GM19025 (cell line): ENCODE data around the gene USF1.
"Not testable (repeated sequence)": the region's sequence is repeated elsewhere in the genome, so short reads cannot be mapped to it uniquely, and the experiment has no call there.

Experiments
- ATAC-seq: cut with Tn5 transposase; IDR thresholded peaks from one replicate; pipeline ENCODE4 v1.9.1; 2021; ENCODE audit warnings: mild to moderate bottlenecking, low read depth, moderate library complexity; ENCODE audit not compliant: unreplicated experiment

USF1 gene

DNA sequence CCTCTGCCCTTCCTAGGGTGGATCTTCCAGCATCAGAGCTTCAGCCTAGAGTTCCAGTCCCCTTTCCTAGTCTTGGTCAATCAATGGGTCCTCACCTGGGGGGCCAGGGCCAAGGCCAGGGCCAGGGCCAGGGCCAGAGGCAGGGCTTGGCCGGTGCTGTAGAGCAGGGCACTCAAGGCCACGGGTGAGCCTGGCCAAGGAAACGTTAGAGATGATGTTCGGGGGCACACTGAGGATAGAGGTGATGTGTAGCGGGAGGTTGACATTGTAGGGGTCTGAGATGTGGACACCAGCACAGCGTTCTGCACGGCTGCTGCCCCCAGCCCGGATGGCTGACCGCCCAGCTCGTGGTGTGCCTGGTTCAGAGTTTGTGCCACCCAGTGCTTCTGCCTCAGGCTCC is 5.4 kb upstream of the USF1 start:
- ATAC-seq, result no peak

DNA sequence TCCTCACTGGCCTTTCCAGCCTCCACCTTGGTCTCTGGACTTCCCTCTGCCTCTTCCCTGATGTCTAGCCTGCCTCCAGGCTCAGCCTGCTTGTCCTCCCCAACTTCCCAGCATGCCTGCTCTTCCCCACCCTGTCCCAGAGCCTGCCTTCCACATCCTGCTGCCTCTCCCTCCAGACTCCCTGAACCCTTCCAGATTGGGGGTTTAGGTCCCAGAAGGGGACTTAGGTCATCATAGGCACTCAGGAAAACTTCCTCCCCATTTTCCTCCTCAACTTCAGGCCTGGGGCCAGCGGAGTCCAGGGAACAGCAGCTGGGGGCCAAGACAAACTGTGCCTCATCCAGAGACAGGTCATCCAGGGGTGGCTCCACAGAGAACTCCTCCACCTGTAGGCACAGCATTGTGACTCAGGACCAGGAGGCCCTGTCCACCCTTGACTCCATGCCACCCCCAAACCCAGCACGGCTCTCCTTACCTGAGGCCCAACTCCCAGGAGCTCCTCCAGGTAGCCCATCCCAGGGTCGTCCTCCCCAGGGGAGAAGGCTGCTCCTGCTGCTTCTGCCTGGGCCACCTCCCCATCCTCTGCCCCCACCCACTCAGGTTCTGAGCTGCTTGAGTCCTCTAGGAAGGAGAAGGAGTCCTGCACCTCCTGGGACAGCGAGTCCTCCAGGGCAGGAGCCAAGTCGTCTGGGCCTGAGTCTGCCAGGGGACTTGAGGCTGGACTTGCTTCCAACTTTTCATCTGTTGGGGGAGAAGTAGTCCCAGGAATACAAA is 3.4 kb upstream of the USF1 start:
- ATAC-seq, result no peak

DNA sequence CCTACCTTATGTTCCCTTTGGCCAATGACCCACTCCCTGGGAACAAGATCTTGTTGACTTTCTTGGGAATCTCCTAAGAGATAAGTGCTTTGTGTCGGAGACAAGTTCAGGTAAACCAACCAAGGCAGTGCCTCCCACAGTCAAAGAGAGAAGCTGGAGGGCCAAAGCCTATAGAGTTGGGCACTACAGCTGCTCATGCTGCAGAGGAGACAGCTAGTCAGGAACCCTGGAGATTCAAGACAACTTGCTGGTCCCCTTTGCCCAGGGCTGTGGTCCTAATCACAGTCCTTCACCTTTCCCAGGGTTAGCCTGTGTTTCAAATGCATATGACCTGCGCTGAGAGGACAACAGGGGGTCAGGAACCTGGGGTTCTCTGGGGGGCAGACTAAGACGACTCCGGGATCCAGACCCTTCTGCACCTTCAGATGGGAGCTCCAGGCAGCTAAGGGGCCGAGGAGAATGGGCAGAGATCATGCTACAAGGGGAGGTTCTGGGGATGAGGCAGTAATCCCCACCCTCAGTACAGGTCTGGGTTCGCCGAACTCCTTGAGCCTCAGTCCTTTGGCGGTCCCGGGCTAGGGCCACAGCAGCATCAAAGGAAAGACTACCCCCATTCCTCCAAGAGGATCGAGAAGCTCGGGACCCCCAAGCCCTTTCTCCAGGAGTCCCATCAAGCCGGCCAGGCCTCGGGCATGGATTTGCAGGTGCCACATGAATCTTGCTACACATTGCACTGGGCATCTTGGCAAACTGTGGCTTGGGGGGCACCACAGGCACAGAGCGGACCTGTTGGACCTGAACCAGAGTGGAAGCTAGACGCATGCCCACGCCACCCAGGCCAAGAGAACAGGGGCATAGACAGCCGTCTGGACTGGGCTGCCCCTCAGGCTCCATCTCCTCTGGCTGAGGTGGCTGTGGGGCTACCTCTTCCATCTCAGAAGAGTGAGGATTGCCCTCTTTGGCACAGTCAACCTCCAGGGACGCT is 2.0 kb upstream of the USF1 start:
- no peak for ATAC-seq

DNA sequence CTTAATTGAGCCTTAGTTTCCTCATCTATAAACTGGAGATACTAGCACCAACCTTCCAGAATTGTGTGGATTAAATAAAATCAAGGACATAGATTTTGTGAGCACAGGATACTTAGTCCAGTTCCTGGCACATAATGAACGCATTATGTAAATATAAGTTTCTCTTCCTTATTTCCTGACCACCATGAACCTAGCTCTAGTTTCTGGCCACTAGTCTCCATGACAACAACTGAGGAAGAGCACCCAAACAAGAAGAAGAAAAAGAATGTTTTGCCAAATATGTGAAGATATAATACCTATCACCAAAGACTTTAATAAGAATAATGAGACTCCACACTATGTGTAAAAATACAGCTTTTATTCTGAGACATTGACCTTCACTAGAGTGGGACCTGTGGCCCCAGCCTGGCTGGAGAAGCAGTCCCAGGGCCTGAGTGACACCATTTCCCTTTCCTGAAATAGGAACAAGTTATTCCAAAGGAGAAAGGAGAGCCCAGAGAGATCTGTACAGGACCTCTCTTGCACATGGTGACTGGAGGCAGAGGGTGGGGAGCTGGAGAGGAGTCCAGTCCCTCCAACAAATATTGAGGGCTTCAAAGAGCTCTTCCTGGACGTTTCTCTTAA is 940 bp upstream of the USF1 start:
- ATAC-seq, result no peak

DNA sequence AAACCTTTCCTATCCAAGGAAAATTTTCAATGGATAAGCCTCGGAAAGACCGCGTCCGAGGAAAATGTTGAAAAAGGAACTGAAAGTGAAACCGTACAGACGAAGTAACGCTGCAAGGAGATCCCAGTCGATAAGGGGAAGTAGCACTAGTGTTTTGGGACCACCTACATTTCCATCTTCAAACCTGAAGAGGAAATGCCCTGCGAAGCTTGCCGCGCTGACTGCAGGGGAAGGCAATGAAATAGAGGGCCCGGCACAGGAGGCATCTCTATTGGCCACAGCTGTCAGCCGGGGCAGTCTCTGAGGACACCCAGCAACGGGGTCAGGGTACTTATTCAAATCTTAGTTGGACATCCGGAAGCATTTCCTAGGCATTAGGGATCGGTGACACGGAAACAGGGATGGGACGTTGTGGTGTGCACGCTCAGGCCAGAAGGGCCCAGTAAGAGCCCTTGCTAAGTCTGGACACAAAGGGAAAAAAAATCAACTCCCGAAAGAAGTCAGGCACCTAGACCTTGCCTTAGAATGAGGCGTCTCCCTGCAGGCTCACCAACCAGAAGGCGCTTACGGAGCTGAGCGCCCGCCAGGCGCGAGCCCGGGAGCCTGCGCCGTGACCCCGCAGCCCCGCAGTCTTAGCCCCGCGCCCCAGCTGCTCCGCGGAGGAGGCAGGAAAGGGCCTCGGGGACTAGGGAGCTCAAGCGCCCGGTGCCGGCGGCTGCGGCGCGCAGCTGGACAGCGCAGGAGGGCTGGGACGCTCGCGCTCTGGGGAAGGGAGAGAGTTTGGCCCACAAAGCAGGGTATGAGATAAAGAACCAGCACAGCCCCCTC is 655 bp downstream of the USF1 start:
- peak; percentile 43 for ATAC-seq

DNA sequence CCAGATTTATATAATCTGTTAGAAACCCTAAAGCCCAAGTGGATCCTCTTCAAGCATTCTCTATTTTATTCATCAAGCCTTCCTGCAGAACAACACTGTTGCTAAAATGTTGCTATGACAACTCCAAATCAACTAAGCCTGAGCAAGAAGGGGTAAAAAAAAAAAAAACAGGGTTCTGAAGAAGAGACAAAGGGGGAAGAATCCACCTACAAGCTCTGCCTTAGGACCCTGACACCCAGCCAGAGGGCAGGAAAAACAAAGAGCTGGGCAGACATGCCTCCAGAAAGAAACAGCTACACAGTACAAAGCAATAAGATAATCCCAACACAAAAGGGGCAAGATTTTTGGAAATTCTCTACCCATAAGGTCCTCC is 1.3 kb downstream of the USF1 start:
- ATAC-seq, result no peak

DNA sequence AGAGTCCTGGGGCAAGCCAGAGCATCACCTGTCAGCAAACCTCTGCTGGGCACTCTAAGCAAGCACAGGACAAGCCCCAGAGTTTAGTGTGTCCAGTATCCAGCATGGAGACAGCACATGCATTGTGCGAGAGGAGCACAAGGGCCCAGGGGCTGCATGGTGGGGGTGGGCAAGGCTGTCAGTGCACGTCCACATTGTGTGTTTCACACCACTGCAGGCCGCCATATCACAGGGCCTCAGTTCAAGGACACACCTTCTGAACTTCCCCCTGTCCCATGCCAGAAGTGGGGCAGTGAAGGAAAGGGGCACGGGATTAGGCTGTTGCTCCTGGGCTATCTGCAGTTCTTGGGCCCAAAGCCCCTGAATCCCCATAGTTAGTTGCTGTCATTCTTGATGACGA is 6.2 kb downstream of the USF1 start:
- ATAC-seq, result no peak

DNA sequence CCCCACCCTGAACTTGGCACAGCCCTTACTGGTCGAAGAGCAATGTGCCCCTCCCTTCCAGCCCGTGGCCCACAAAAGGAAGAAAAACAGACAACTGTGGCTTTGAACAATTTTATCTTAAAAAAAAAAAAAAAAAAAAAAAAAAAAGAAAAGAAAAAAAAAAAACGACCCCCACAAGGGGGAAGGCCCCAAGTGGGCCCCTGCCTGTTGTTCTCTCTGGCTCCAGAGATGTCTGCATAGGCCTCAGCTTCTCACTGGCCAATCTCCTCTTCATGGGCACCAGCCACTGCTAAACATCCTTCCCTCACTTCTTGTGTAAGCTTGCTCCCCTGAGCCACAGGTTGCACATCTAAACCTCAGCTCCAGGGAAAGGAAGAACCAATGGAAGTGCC is 6.6 kb downstream of the USF1 start:
- ATAC-seq, result no peak

DNA sequence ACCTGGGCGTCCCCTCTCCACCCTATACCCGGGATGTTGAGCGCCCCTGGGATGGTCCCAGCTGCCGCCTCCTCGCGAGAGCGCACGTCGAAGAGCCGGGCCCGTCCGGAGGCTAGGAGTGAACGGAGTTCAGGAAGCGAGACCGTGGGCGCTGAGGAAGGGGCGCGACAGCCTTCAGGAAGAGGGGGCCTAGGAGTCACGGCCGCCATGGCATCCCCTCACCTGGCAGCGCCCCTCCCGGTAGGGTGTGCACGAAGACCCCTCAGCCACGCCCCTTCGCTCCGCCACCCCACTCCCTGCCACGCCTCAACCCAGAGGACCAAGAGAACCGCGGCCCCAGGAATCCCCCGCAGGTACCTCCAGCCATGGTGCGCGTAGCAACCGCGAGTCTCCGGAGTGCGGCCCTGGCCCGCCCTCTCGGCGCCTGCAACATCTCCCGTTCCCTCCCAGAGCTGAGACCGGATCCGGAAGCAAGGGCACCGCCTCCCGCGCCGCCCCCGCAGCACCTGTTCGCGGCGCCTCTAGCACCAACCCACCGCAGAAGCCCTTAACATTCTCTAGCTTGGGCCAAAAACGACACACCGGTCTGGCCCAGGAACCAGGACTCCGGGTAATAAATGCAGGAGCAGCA is 7.1 kb downstream of the USF1 start, which contains the start of gene TSTD1:
Gene TSTD1, minus strand, starts transcription at position 442 of the 631 bp plus-strand sequence. Its CDS starts 75 bp downstream, at position 367.
- peak; percentile 79 for ATAC-seq

DNA sequence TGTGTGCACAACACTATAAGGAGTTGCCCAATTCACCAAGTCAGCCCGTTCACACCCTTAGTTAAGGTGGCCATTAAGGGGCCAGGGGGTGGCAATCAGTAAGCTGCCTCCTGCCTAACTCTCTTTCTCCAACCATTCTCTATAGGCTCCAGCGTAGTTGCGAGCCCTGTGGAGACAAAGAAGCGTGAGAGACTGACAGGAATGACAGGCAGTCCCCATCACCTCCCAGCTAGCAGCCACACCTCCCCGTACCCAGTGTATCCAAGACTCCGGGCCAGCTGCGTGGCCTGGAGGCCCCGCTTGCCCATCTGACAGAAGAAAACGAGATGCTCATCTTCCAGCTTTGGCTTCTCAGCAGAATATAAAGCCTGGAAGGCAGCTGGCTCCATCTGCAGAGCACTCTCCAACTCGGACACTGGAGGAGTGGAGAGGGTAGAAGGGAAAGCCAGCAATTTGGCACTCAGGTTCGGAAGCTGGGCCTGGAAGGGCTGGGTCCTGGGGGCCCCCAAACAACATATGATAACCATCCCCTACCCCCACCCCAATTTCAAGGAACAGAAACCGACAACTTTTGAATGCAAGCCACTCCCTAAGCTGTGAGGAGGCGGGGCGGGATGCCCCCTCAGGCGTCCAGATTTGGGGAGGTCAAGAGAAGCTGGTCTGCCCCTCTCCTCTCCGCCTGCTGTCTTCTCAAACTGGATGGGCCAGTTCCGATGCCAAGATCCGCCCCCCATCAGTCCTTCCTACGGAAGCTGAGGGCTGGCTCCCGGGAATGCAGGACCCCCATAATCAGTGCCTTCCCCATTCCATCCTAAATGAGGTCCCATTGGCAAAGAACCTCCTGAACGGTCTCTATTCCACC is 7.9 kb downstream of the USF1 start:
- no peak for ATAC-seq

DNA sequence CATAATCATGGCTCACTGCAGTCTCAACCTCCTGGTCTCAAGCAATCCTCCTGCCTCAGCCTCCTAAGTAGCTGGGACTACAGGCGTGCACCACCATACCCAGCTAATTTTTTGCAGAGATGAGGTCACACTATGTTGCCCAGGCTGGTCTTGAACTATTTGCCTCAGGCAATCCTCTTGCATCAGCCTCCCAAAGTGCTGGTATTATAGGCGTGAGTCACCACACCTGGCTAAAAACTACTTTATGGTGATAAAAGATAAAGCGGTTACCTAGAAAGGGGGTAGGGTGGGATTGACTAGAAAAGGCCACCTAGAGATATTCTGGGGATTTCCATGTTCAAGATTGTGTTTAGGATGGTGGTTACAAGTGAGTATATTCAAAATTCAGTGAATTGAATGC is 12.0 kb downstream of the USF1 start:
- no peak for ATAC-seq

DNA sequence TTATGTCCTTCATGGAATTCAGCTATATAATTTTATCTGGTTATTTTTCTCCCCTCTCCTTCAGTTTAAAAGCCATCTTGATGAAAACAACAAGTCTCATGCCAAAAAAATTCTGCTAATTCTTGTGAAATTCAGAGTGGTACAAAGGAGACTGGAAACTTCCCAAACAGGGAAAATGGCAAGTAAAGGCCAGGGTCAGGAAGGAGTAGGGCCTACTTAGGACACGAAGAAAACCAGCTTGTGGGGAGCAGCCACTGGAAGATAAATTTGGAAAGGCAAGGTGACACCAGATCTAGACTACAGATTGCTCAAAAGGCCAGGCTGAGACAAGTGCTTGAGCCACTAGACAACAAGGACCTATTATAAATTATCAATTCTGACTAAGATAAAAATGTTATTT is 13.4 kb downstream of the USF1 start:
- ATAC-seq, result no peak

DNA sequence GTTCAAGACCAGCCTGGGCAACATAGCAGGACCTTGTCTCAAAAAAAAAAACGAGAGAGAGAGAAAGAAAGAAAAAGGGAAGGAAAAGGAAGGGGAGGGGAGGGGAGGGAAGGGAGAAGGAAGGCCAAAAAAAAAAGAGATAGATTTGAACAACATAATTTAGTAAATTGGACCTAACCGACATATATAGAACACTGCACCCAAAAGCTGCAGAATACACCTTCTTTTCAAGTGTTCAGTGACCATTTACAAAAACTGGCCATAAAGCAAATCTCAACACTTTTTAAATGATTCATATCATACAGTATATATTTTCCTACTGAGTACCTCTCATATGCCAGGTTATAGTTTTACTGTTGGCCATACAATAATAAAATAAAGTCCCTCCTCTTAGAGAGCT is 13.9 kb downstream of the USF1 start:
- no peak for ATAC-seq

DNA sequence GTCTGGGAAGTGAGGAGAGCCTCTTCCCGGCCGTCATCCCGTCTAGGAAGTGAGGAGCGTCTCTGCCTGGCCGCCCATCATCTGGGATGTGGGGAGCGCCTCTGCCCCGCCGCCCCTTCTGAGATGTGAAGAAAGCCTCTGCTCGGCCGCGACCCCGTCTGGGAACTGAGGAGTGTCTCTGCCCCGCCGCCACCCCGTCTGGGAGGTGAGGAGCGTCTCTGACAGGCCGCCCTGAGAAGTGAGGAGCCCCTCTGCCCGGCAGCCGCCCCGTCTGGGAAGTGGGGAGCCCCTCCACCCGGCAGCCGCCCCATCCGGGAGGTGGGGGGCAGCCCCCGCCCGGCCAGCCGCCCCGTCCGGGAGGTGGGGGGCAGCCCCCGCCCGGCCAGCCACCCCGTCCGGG is 16.3 kb downstream of the USF1 start:
- not testable (repeated sequence) for ATAC-seq

DNA sequence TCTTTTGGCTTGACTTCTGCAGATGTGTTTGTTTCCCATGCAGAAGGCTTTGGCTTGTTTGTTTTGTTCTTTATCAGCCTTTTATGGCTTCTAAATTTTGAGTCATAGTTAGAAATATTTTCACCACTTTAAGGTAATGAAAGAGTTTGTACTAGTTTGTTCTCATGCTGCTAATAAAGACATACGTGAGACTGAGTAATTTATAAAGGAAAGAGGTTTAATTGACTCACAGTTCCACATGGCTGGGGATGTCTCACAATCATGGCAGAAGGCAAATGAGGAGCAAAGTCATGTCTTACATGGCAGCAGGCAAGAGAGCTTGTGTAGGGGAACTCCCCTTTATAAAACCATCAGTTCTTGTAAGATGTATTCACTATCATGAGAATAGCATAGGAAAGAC is 18.8 kb downstream of the USF1 start:
- not testable (repeated sequence) for ATAC-seq

DNA sequence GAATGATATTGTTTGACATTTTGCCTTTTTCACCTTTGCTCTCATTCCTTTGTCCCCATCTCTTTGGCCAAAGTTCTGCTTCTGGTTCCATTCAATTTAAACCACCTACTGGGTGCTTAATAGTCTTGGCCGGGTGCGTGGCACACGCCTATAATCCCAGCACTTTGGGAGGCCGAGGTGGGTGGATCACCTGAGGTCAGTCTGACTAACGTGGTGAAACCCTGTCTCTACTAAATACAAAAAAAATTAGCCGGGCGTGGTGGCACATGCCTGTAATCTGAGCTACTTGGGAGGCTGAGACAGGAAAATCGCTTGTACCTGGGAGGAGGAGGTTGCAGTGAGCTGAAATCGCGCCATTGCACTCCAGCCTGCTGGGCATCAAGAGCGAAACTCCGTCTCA is 23.3 kb downstream of the USF1 start:
- ATAC-seq, result not testable (repeated sequence)

DNA sequence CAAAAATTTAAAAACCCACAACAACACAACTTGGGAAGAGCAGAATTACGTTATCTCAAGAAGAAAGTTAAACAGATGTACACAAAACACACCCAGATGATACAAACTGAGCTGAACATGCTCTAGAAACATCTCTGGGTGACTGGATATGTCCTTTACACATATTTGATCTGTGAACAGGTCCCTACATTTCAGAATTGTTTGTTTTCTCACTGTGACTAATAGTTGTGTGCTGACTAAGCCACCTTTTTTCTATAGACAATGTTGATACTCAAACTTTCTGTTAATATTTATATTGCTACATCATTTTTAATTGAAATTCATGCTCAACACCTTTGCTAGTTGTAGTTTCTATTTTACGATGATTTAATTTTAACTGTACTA is 23.8 kb downstream of the USF1 start:
- no peak for ATAC-seq

DNA sequence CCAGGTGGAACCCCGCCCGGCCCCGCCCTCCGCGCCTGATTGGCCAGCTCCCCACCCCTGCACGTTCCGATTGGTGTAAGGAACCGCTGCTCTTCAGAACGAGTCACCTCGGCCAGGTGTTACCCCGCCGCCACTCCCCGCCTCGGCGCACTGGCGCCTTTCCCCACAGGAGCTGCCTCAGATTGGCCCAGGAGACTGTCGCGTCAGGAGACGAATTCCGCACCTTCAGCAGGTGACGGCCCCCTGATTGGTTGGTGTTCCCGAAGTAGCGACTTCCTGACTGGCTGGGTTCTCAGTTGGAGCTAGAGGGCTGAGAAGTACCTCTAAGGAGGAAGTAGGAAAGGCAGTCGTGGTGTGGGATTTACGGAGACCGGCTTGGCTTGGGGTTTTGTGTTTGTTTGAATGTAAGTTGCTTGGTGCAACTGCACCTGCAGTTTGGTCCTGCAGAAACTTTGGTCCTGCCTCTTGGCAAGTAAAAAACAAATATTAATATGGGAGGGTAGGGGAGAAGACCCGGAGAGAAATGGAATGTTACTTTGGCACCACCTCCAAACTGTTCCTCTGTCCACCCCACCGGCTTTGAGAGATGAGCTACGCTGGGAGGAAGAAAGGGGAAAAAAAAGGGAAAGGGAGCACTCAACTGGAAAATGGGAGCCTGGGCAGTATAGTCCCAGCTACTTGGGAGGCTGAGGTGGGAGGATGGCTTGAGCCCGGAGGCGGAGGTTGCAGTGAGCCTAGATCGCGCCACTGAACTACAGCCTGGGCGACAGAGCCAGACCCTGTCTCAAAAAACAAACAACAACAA is 24.4 kb downstream of the USF1 start:
- peak; percentile 88 for ATAC-seq
